Measurements from ENCODE around the gene FAM180B. TPM values are rescaled to one million over a fixed set of nuclear protein-coding genes. Genes with fewer than 3 reads are reported as not detected.

Gene FAM180B, protein sequence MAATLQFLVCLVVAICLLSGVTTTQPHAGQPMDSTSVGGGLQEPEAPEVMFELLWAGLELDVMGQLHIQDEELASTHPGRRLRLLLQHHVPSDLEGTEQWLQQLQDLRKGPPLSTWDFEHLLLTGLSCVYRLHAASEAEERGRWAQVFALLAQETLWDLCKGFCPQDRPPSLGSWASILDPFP
- total RNA-seq (2021; ENCODE audit: unreplicated experiment) (not detected), Bru-seq, nascent RNA (percentile 29 among the genes with signal in this experiment), BruChase-seq, experiment 1, labeled RNA remaining after a 6-hour chase (percentile 17 among the genes with signal in this experiment), BruChase-seq, experiment 2, labeled RNA remaining after a 2-hour chase (percentile 16 among the genes with signal in this experiment)
- polyA plus RNA-seq (2012): not detected in 2 replicates
- long read RNA-seq: 0 reads

DNA sequence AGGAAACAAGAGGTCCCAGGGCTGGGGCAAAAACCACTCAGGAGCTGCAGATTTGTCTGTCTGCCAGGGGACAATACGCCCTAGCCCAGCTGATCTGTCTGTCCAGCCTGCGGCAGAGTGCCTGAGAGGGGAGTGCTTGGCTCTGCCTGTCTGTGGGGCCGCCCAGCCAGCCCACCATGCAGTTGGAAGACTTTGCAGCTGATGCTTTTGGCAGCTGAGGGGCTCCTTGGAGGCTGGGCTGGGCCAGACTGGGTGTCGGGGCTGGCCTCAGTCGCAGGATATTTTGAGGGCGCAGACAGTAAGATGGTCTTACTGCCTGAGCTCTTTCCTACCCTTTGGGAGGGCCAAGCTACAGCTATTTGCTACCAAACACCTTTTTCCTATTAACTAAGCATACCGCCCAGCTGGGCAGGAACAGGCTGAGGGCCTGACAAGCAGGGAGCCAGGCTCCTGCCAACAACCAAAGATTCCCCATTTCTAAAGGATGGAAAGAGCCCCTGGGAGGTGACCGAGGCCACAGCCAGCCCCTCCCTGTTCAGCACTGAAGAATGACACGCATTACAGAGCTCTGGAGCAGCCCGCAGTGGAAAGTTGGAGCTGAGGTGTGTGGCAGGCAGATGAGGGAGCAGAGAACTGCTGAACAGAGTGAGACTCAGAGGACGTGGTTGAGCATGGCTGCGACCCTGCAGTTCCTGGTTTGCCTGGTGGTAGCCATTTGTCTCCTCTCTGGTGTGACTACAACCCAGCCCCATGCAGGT is at the start of gene FAM180B:
Gene FAM180B, plus strand, starts transcription at position 581 of the 758 bp plus-strand sequence. Its CDS starts 91 bp downstream, at position 672.
- Histone ChIP-seq H3K9ac (ENCODE audit: low read length) (no peak within 1 kb of the TSS), H3K27me3 (ENCODE audit: insufficient read depth, low read length) (no peaks in the 10 kb centered on the region), H3K4me2 (ENCODE audit: low read length) (no peak within 1 kb of the TSS), H3K27ac (ENCODE audit: low read depth, low read length) (no peak within 1 kb of the TSS), H3K79me2 (ENCODE audit: insufficient read depth, low read length) (peaks cover 10% of the 10 kb centered on the region), H3K36me3 (ENCODE audit: control insufficient read depth in 1 of 2, insufficient read depth in 2 of 2, low read length in 2 of 2) (peaks cover 22 to 30% of the 10 kb centered on the region in 2 experiments), H3K4me1 (ENCODE audit: control insufficient read depth in 1 of 2, insufficient read depth in 2 of 2, low read length in 2 of 2) (no peaks in the 10 kb centered on the region), H3K4me3 (replicated peaks in 1 of 2; ENCODE audit: low read depth in 1 of 2, low read length in 2 of 2) (no peak within 1 kb of the TSS), H3K9me2 (ENCODE audit: insufficient read depth) (no peaks in the 10 kb centered on the region), H4K20me1 (ENCODE audit: insufficient read depth) (no peaks in the 10 kb centered on the region), H2AFZ (ENCODE audit: low read depth, low read length, poor library complexity, severe bottlenecking) (no peak within 1 kb of the TSS), H3K9me3 (ENCODE audit: control insufficient read depth in 1 of 2, insufficient read depth in 1 of 2, low read depth in 1 of 2, low read length in 2 of 2) (no peaks in the 10 kb centered on the region)
- intact Hi-C loops (cut with micrococcal nuclease): no loop called here
- no TSS peak for BruUV-seq (replicated peaks)
- ATAC-seq: no peak
- DNase-seq (ENCODE audit: low read depth, low spot score): no peak
- ChIA-PET CTCF (no interaction called here), POLR2A (no interaction called here), RAD21 (ENCODE audit: low non-redundant PET in 1 of 2, low total read pairs in 2 of 2, uncharacterized antibody in 2 of 2, unreplicated experiment in 2 of 2) (no interaction called here)
- no peak for TF ChIP-seq TCF7L2 (IDR thresholded peaks at IDR 0.05; ENCODE audit: borderline replicate concordance, extremely low read depth, insufficient read depth, insufficient read length)
- no peak for TF ChIP-seq POLR2A (IDR thresholded peaks at IDR 0.05; ENCODE audit: borderline replicate concordance, extremely low read depth, insufficient read depth, insufficient read length)
- TF ChIP-seq ZFX (IDR thresholded peaks at IDR 0.05): no peak
- TF ChIP-seq REST (IDR thresholded peaks at IDR 0.05; ENCODE audit: low read depth): no peak
- TF ChIP-seq SRF (IDR thresholded peaks at IDR 0.05; ENCODE audit: low read depth): no peak
- no peak for TF ChIP-seq YY1 (IDR thresholded peaks at IDR 0.05; ENCODE audit: extremely low read depth, insufficient replicate concordance, low read depth, low read length)
- TF ChIP-seq, protein P1, sequence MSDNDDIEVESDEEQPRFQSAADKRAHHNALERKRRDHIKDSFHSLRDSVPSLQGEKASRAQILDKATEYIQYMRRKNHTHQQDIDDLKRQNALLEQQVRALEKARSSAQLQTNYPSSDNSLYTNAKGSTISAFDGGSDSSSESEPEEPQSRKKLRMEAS (IDR thresholded peaks at IDR 0.05): no peak
- no peak for TF ChIP-seq EGR1 (IDR thresholded peaks at IDR 0.05; ENCODE audit: low read depth)
- no peak for TF ChIP-seq ZBTB33 (IDR thresholded peaks at IDR 0.05; ENCODE audit: extremely low read depth, insufficient replicate concordance, low read length)
- TF ChIP-seq ELF1 (IDR thresholded peaks at IDR 0.05; ENCODE audit: borderline replicate concordance, low read depth): no peak
- no peak for TF ChIP-seq FOSL1 (IDR thresholded peaks at IDR 0.05; ENCODE audit: low read depth)
- TF ChIP-seq SP1 (IDR thresholded peaks at IDR 0.05; ENCODE audit: low read depth): no peak
- TF ChIP-seq RAD21 (IDR thresholded peaks at IDR 0.05; ENCODE audit: low read depth): no peak
- no peak for TF ChIP-seq ATF3 (IDR thresholded peaks at IDR 0.05)
- TF ChIP-seq JUND (IDR thresholded peaks at IDR 0.05): no peak
- no peak for TF ChIP-seq POLR2AphosphoS5 (IDR thresholded peaks at IDR 0.05; ENCODE audit: low read depth, low read length)
- TF ChIP-seq, protein P2, sequence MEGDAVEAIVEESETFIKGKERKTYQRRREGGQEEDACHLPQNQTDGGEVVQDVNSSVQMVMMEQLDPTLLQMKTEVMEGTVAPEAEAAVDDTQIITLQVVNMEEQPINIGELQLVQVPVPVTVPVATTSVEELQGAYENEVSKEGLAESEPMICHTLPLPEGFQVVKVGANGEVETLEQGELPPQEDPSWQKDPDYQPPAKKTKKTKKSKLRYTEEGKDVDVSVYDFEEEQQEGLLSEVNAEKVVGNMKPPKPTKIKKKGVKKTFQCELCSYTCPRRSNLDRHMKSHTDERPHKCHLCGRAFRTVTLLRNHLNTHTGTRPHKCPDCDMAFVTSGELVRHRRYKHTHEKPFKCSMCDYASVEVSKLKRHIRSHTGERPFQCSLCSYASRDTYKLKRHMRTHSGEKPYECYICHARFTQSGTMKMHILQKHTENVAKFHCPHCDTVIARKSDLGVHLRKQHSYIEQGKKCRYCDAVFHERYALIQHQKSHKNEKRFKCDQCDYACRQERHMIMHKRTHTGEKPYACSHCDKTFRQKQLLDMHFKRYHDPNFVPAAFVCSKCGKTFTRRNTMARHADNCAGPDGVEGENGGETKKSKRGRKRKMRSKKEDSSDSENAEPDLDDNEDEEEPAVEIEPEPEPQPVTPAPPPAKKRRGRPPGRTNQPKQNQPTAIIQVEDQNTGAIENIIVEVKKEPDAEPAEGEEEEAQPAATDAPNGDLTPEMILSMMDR (IDR thresholded peaks at IDR 0.05 in 2 of 3, conservative IDR thresholded peaks at IDR 0.05 in 1 of 3; ENCODE audit: borderline replicate concordance in 1 of 3, insufficient read depth in 1 of 3, low read depth in 2 of 3, low read length in 2 of 3): no peak
- no peak for TF ChIP-seq CEBPB (IDR thresholded peaks at IDR 0.05; ENCODE audit: low read depth)
